Measurements from ENCODE around the gene SH3BP5.

SH3BP5 gene

DNA sequence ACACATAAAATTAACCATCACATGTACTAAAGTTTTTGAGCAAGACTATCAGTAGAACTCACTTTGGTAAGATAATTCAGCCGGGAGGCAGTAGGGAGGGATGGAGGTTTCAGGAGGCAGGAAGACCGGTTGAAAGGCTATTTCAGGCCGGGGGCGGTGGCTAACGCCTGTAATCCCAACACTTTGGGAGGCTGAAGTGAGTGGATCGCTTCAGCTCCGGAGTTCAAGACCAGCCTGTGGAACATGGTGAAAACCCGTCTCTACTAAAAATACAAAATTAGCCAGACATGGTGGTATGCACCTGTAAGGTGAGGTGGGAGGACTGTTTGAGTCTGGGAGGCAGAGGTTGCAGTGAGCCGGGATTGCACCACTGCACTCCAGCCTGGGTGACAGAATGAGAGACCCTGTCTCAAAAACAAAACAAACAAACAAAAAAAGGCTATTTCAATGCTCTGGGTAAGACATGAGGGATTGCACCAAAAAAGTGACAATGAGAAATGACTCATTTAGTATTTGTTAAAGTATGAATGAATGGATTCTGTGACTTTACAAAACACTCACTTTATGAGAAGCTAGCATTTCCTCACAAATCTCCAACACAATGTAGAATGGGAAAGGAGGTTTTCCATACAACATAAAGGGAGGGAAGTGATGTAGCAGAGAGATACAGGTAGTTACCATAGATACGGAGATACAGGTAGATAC is 43.9 kb downstream of the SH3BP5 start:
- H3K27ac Mint-ChIP-seq = peak overlapping the region; percentile 1
- H3K4me3 Mint-ChIP-seq = no peak overlapping the region
- no peaks in the 10 kb centered on the region for H3K36me3 Mint-ChIP-seq (ENCODE audit: low read depth)
- H3K9me3 Mint-ChIP-seq = no peaks in the 10 kb centered on the region
- peaks cover 72% of the 10 kb centered on the region for H3K4me1 Mint-ChIP-seq (ENCODE audit: low read depth)
- DNase-seq = no peak
- H3K27me3 Mint-ChIP-seq = no peaks in the 10 kb centered on the region

DNA sequence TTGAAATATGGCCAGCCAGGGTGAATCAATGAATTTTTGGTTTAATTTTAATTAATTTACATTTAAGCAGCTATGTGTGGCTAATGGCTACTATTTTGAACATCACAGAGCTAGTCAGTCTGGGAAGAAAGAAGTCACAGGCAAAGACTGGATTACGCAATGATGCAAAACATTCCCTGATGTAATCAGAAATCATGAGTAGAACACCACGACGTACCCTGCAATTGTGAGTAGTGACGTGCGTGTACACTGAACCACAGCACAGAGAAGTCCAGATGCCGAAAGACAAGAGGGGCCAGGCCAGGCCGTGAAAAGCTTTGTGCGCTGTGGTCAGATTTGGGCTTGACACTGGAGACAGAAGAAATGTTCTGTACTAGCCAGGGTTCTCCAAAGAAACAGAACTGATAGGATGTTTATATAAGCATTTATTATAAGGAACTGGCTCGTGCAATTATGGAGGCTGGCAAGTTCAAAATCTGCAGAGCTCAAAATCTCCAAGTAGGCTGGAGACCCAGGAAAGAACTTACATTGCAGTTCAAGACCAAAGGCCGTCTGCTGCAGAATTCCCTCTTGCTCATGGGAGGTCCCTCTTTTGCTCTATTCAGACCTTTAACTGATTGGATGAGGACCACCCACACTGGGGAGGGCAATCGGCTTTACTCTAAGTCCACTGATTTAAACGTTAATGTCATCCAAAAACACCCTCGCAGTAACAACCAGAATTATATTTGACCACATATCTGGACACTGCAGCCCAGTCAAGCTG is 44.6 kb downstream of the SH3BP5 start:
- H3K9me3 Mint-ChIP-seq = no peaks in the 10 kb centered on the region
- H3K27ac Mint-ChIP-seq = peak overlapping the region; percentile 1
- no peaks in the 10 kb centered on the region for H3K36me3 Mint-ChIP-seq (ENCODE audit: low read depth)

DNA sequence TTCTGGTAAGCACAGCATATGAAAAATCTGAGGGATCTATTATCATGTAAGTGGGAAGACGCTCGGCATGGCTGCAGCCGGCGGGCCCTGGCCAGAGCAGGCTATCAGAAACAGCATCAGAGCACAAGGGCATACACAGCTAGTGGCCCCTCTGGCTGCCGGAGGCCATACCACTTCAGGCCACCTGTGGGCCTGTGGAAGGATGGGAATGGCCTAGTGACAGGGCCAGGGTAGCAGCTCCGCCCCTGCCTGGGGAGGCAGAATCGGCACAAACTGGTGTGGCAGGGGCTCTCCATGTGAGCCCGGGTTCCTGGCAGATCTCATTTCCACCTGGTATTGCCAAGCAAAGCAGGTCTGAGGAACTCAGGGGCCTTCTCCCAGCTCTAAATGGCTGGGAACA is 46.4 kb downstream of the SH3BP5 start:
- Mint-ChIP-seq H3K36me3 (ENCODE audit: low read depth) (no peaks in the 10 kb centered on the region), H3K27ac (no peak overlapping the region), H3K27me3 (no peaks in the 10 kb centered on the region), H3K4me3 (no peak overlapping the region), H3K9me3 (no peaks in the 10 kb centered on the region), H3K4me1 (ENCODE audit: low read depth) (peaks cover 59% of the 10 kb centered on the region)
- DNase-seq = no peak

More for the DNA sequence above, 44.6 kb downstream of the SH3BP5 start:
- no peaks in the 10 kb centered on the region for H3K27me3 Mint-ChIP-seq
- no peak overlapping the region for H3K4me3 Mint-ChIP-seq
- DNase-seq = no peak
- H3K4me1 Mint-ChIP-seq (ENCODE audit: low read depth) = peaks cover 69% of the 10 kb centered on the region

DNA sequence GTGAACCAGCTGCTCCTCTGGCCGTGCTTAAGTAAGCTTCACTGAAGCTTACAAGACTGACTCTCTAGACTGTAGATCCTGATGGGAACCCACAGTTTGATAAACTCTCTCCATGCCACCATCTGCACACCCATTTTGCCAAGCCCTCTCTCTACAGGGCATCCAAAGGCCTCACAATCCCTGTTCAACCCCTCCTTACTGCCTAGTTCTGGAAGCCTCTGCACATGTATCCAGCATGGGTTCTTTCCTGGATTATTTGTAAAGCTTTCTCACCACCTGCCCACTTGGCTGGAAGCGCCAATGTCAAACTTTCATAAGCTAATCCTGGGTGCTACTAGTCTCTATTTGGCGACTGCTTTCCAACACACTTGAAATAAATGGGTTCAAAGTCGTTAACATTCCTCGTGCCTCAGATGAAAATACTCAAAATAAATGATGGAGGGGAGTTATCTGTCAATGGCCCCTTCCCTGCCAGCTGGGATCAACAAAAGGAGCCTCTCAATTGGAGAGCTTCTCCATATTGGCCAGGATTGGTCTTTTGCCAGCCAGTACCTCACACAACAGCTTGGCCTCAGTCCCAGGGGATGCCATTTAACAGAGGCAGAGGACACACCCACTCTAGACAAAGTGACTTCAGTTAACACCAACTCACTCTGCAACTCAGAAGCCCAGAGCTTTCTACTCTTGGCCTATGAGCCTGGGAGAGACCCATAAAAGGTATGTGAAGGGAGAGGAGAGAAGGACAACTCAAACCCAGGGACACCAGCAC is 48.1 kb downstream of the SH3BP5 start:
- Mint-ChIP-seq H3K9me3 (no peaks in the 10 kb centered on the region), H3K27ac (no peak overlapping the region), H3K4me3 (no peak overlapping the region), H3K27me3 (no peaks in the 10 kb centered on the region), H3K4me1 (ENCODE audit: low read depth) (peaks cover 61% of the 10 kb centered on the region), H3K36me3 (ENCODE audit: low read depth) (no peaks in the 10 kb centered on the region)
- no peak for DNase-seq

DNA sequence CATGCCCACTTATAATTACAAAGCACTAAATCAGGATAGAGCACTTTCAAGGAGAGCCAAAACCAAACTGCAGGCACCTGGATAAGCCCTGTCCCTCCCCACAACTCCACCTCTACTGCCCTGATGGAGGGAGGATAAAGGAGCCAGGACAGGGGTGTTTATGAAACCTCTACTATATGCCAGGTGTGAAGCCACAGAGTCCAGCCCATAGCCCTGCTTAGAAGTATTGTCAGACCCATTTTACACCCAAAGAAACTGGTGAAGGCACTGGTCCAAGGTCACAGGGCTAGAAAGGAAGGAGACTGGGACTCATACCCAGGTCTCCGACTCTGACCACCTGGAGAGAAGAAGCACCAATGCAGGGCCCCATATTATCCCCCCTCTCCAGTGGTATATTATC is 48.7 kb downstream of the SH3BP5 start:
- H3K4me3 Mint-ChIP-seq = no peak overlapping the region
- DNase-seq = no peak
- H3K4me1 Mint-ChIP-seq (ENCODE audit: low read depth) = peaks cover 60% of the 10 kb centered on the region
- H3K9me3 Mint-ChIP-seq = no peaks in the 10 kb centered on the region
- peak overlapping the region; percentile 26 for H3K27ac Mint-ChIP-seq
- H3K27me3 Mint-ChIP-seq = no peaks in the 10 kb centered on the region
- no peaks in the 10 kb centered on the region for H3K36me3 Mint-ChIP-seq (ENCODE audit: low read depth)

DNA sequence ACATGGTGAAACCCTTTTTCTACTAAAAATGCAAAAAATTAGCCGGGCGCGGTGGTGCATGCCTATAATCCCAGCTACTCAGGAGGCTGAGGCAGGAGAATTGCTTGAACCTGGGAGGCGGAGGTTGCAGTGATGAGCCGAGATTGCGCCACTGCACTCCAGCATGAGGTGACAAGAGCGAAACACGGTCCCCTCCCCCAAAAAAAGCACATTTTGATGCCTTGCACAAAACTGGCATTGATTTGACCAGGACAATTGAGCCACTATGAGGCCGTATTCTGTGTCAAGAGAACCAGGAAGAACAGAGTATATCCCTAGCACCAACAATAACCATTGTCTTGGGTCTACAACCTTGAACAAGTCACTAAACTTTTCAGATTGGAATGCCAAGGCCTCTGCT is 50.6 kb downstream of the SH3BP5 start:
- no peak for DNase-seq
- Mint-ChIP-seq H3K9me3 (no peaks in the 10 kb centered on the region), H3K27ac (no peak overlapping the region), H3K27me3 (no peaks in the 10 kb centered on the region), H3K4me1 (ENCODE audit: low read depth) (peaks cover 60% of the 10 kb centered on the region), H3K4me3 (no peak overlapping the region), H3K36me3 (ENCODE audit: low read depth) (no peaks in the 10 kb centered on the region)

DNA sequence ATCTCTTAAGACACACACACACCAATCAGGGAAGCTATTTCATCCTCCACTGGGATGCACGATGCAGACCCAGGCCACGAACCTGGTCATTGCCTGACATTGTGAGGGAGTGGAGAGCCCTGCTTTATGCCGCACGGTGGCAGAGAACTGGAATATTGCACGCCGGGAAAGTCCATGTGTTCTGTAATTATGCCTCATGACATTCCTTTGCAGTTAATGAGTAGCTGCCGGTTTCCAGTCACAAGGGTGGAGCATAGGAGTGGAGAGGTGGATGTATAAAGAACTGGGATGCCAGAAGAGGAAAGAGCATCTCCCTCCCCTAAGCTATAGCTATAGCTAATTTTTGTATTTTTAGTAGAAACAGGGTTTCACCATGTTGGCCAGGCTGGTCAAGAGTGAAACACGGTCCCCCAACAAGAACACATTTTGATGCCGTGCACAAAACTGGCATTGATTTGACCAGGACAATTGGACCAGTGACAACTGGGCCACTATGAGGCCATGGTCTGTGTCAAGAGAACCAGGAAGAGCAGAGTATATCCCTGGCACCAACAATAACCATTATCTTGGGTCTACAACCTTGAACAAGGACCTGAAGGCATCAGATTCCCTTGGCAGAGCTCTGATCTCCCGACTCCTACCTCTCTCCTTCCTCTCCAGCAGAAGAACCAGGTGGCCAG is 51.4 kb downstream of the SH3BP5 start:
- DNase-seq = no peak
- Mint-ChIP-seq H3K4me1 (ENCODE audit: low read depth) (peaks cover 63% of the 10 kb centered on the region), H3K9me3 (no peaks in the 10 kb centered on the region), H3K27ac (no peak overlapping the region), H3K4me3 (no peak overlapping the region), H3K36me3 (ENCODE audit: low read depth) (no peaks in the 10 kb centered on the region), H3K27me3 (no peaks in the 10 kb centered on the region)

DNA sequence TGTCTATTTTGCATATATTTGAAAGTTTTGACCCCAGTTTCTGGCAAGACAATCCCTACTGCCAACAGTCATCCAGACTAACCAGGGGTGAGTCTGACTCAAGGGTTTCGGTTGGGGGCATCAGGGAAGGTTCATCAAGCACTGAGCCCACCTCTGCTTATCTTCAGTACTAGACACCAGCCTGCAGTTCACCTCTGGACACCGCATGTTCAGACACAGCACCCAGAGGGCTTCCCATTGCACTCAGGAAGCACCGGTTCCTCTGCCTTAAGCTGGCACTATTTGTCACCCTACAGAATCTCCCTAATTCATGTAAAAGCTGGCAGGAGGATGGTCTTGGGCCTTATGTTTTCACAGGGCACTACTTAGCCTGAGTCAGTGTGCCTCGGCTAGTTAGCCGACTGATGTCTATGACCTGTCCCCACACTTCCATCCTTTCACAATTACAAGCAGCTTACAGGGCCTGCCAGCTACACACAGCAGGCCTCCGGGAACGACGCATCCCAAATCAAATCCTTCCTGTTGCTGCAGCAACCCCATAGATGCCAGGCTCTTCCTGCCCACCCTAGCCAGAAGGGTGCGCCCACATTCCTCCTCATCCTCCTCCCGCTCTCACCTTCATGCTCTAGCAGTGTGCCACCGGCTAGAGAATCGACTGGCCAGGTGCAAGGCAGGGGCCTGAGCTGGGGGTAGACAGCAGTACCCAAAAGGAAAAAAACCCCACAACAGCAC is 52.5 kb downstream of the SH3BP5 start:
- Mint-ChIP-seq H3K36me3 (ENCODE audit: low read depth) (peaks cover under 1% of the 10 kb centered on the region), H3K9me3 (peaks cover under 1% of the 10 kb centered on the region), H3K27me3 (no peaks in the 10 kb centered on the region), H3K4me1 (ENCODE audit: low read depth) (peaks cover 70% of the 10 kb centered on the region), H3K4me3 (no peak overlapping the region), H3K27ac (peak overlapping the region; percentile 45)
- no peak for DNase-seq

DNA sequence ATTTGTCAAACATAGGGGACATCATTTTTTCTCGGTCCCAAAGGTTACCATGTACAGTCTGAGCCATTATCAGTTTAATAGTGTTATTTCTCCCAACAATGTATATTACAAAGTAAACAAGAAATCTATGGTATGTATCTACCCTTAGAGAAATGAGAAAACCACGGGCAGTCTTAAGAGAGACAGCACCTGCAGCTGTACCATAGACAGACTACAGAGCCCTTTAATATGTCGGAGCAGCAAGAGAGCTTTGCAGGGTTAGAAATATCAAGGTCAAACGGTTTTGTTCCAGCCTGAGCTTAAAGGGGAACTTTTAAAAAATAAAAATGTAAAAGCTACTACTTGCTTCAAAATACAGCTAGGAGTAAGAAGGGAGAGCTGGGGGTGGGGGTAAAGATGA is 53.2 kb downstream of the SH3BP5 start:
- Mint-ChIP-seq H3K36me3 (ENCODE audit: low read depth) (peaks cover 2% of the 10 kb centered on the region), H3K4me1 (ENCODE audit: low read depth) (peaks cover 71% of the 10 kb centered on the region), H3K4me3 (no peak overlapping the region), H3K27ac (peak overlapping the region; percentile 45), H3K9me3 (peaks cover 2% of the 10 kb centered on the region), H3K27me3 (no peaks in the 10 kb centered on the region)
- no peak for DNase-seq

DNA sequence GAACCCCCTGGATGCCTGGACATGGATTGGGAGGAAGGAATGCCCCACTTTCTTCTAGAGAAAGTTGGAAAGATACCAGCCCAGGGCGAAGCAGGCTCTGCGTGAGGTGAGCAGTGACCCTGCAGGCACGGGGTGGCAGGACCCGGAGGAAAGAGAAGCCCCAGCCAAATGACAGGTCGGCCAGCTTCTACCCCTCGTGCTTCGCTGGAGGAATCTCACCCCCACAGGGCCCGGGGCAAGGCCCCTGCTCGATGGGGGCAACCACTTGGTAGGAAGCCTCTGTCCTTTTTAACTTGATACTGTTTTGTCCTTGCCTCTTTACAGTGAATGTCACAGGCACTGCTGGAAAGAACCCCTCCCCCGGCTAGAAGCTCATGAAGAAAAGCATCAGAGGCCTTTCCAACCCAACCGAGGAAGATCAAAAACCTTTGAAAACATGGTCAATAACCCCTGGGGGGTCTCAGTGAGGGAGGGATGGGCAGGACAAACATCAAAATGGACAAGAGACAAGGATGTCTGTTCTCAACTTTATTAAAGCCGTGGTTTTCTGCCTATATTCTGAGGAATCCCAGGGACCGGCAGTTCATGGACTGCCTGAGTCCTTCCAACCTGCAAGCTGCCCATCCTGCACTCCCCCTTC is 54.4 kb downstream of the SH3BP5 start:
- Mint-ChIP-seq H3K27me3 (peaks cover 7% of the 10 kb centered on the region), H3K27ac (no peak overlapping the region), H3K36me3 (ENCODE audit: low read depth) (peaks cover 2% of the 10 kb centered on the region), H3K9me3 (peaks cover 2% of the 10 kb centered on the region), H3K4me1 (ENCODE audit: low read depth) (peaks cover 72% of the 10 kb centered on the region), H3K4me3 (no peak overlapping the region)
- DNase-seq = no peak

DNA sequence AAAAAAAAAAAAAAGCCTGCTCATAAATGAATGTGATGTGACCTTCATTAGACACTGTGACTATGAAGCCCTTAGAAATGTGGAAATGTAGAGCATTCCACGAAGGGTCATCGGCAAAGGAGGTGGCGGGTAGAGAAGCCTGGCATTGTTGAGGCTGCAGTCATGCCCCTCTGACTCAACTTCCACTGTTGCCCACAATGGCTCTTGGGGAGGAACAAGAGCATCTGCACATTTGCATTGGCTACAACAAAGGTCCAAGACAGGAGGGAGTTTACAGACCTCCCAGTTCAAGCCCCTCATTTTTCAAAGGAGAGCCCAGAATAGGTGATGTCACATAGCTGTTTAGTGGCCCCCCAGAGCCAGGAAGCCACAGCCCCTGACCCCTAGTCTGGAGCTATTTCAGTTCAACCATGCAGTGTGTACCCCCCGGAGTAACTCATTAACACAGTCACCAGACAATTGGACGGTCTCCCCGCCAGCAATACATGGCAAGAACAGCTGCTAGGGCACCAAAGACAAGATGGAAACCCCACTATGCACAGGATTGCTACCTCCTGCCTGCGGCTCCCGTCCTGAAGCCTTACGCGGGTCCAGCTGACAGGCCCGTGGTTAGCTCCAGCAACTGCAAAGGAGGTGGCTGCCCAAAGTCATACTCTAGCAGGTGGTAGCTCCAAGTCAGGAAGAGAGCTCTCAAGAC is 56.2 kb downstream of the SH3BP5 start:
- Mint-ChIP-seq H3K36me3 (ENCODE audit: low read depth) (peaks cover 2% of the 10 kb centered on the region), H3K9me3 (peaks cover 2% of the 10 kb centered on the region), H3K27ac (peak overlapping the region; percentile 86), H3K27me3 (peaks cover 8% of the 10 kb centered on the region), H3K4me3 (peak overlapping the region; percentile 32), H3K4me1 (ENCODE audit: low read depth) (peaks cover 84% of the 10 kb centered on the region)
- DNase-seq = no peak

DNA sequence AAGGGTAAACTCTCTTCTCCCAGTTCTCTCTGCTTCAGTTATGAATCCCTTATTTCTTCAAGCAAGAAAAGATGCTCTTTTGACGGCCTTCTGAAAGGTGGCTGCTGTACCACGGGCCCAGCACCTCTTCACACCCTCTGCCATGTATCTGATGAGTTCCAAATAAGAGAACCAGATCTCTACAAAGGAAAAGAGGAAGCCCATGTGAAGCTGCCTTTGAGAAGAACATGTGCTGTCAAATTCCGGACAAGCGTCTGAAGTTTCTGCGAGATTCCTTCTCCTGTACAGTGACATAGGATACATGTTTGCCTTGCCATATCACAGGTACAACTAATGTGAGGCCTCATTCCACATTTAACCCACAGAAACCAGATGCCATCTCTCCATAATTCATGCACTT is 59.2 kb downstream of the SH3BP5 start:
- no peak overlapping the region for H3K4me3 Mint-ChIP-seq
- no peak overlapping the region for H3K27ac Mint-ChIP-seq

More for the DNA sequence above, 59.2 kb downstream of the SH3BP5 start:
- H3K27me3 Mint-ChIP-seq = peaks cover 8% of the 10 kb centered on the region
- H3K36me3 Mint-ChIP-seq (ENCODE audit: low read depth) = peaks cover 7% of the 10 kb centered on the region
- peaks cover 83% of the 10 kb centered on the region for H3K4me1 Mint-ChIP-seq (ENCODE audit: low read depth)
- peak; percentile 25 for DNase-seq
- H3K9me3 Mint-ChIP-seq = peaks cover 2% of the 10 kb centered on the region

All from activated T-cell treated with anti-CD3 and anti-CD28 coated beads, Interleukin-2, amount 50 U/mL, for 24 hours (primary cell).